ENCODE measurements around the gene MDM2. TPM values are rescaled to one million over a fixed set of nuclear protein-coding genes. Genes with fewer than 3 reads are reported as not detected.
A peak's percentile ranks its signal among the peaks of the same experiment; 100 is the strongest.

The MDM2 gene
- total and polyA plus RNA-seq, 8 donors, result 30.7 to 132 (median 56.8) TPM

GRCh38 chr12:68784015-68784414 is 24.0 kb upstream of the MDM2 start:
- FAIRE-seq (no peak), DNase-seq (no peak), ATAC-seq (no peak)
- H3K4me1 ChIP-seq, result peaks cover 8 to 44% (median 26%) of the 10 kb centered on the region in 3 donors
- H3K27me3 ChIP-seq, result no peaks in the 10 kb centered on the region
- WGBS, 2 donors, result 88 to 89% methylated on average over 8 of the region's 8 CpGs
- H3K9me3 ChIP-seq, result no peaks in the 10 kb centered on the region
- H3K4me3 ChIP-seq, result no peak overlapping the region
- intact Hi-C loops (cut with DNase I), result no loop called here
- no peak overlapping the region for H3K27ac ChIP-seq
- no peak for TF ChIP-seq CTCF (IDR thresholded peaks at IDR 0.05)
- no peaks in the 10 kb centered on the region for H3K36me3 ChIP-seq

- TF ChIP-seq CTCF (IDR thresholded peaks at IDR 0.05), result no peak
- Histone ChIP-seq H3K27me3 (no peaks in the 10 kb centered on the region), H3K27ac (peak overlapping the region in 2 of 4 donors; percentile 46 to 79), H3K36me3 (no peaks in the 10 kb centered on the region), H3K4me3 (no peak overlapping the region), H3K9me3 (no peaks in the 10 kb centered on the region), H3K4me1 (peaks cover 8 to 50% (median 26%) of the 10 kb centered on the region in 3 donors)
- DNase-seq, result no peak
- peak in 2 of 4 donors; percentile 29 to 31 for ATAC-seq
- intact Hi-C loops (cut with DNase I), result no loop called here
- WGBS, 2 donors, result 32 to 36% methylated on average over 2 of the region's 2 CpGs
- FAIRE-seq, result no peak
Measured at GRCh38 chr12:68785358-68785757, 22.6 kb upstream of the MDM2 start.

GRCh38 chr12:68785823-68786222 is 22.2 kb upstream of the MDM2 start:
- Histone ChIP-seq H3K27me3 (no peaks in the 10 kb centered on the region), H3K9me3 (no peaks in the 10 kb centered on the region), H3K4me3 (no peak overlapping the region), H3K4me1 (peaks cover 8 to 50% (median 26%) of the 10 kb centered on the region in 3 donors), H3K27ac (peak overlapping the region in 2 of 4 donors; percentile 77 to 79), H3K36me3 (no peaks in the 10 kb centered on the region)
- no peak for TF ChIP-seq CTCF (IDR thresholded peaks at IDR 0.05)
- 21 to 27% methylated on average over 5 of the region's 5 CpGs for WGBS, 2 donors
- DNase-seq (no peak), ATAC-seq (peak in 1 of 4 donors; percentile 26), FAIRE-seq (no peak)
- intact Hi-C loops (cut with DNase I), result no loop called here

GRCh38 chr12:68786929-68787328 is 21.0 kb upstream of the MDM2 start:
- H3K27ac ChIP-seq, result peak overlapping the region in 2 of 4 donors; percentile 77 to 79
- H3K9me3 ChIP-seq, result no peaks in the 10 kb centered on the region
- peaks cover 8 to 50% (median 26%) of the 10 kb centered on the region in 3 donors for H3K4me1 ChIP-seq
- ATAC-seq, result peak; percentile 23 to 64 (median 36)
- TF ChIP-seq CTCF (IDR thresholded peaks at IDR 0.05), result no peak
- WGBS, 2 donors, result 53 to 79% methylated on average over 2 of the region's 2 CpGs
- no peaks in the 10 kb centered on the region for H3K27me3 ChIP-seq
- intact Hi-C loops (cut with DNase I), result no loop called here
- no peak for FAIRE-seq
- H3K4me3 ChIP-seq, result no peak overlapping the region
- DNase-seq, result no peak
- no peaks in the 10 kb centered on the region for H3K36me3 ChIP-seq

- H3K27ac ChIP-seq, result peak overlapping the region in 2 of 4 donors; percentile 29 to 77
- no peak for TF ChIP-seq CTCF (IDR thresholded peaks at IDR 0.05)
- no peaks in the 10 kb centered on the region for H3K36me3 ChIP-seq
- intact Hi-C loops (cut with DNase I), result no loop called here
- H3K4me1 ChIP-seq, result peaks cover 8 to 50% (median 26%) of the 10 kb centered on the region in 3 donors
- no peaks in the 10 kb centered on the region for H3K27me3 ChIP-seq
- ATAC-seq, result no peak
- no peak overlapping the region for H3K4me3 ChIP-seq
- no peak for FAIRE-seq
- 86 to 91% methylated on average over 3 of the region's 3 CpGs for whole genome bisulfite sequencing, 2 donors
- H3K9me3 ChIP-seq, result no peaks in the 10 kb centered on the region
- DNase-seq, result no peak
Measured at GRCh38 chr12:68788554-68789143, 19.3 kb upstream of the MDM2 start.

All from pancreas (tissue), 10 donors.